HepG2 (cell line): ENCODE data around the gene HELB. TPM values are rescaled to one million over a fixed set of nuclear protein-coding genes. Genes with fewer than 3 reads are reported as not detected.

Experiments used
- BRF2 ChIP-seq: sonication (generic); formaldehyde crosslinking; IDR thresholded peaks from 2 replicates; pipeline ENCODE4 v1.8.1; 2022; ENCODE audit warnings: mild to moderate bottlenecking, missing genetic modification reagents
- FOXA3 ChIP-seq: IDR thresholded peaks from 2 replicates; pipeline ENCODE4 v1.6.1; 2016; ENCODE audit warnings: missing genetic modification reagents, missing compliant biosample characterization
- FOXP1 ChIP-seq, 2 experiments: fragments of 450-650 bp in 1 of 2; IDR thresholded peaks; 2 replicates each; pipeline ENCODE4 v1.6.1; 2017 to 2018; ENCODE audit warnings: antibody characterized with exemption in 1 of 2
- HIC2 ChIP-seq: sonication (generic); formaldehyde crosslinking; IDR thresholded peaks from 2 replicates; pipeline ENCODE4 v1.9.0; 2022; ENCODE audit warnings: low read depth, missing genetic modification reagents
- HIVEP1 ChIP-seq: sonication (generic); formaldehyde crosslinking; IDR thresholded peaks from 2 replicates; pipeline ENCODE4 v1.4.0; 2020; ENCODE audit warnings: mild to moderate bottlenecking, missing genetic modification reagents
- HOXA5 ChIP-seq: sonication (generic); formaldehyde crosslinking; IDR thresholded peaks from 2 replicates; pipeline ENCODE4 v1.4.0; 2020; ENCODE audit warnings: missing genetic modification reagents
- IKZF5 ChIP-seq: IDR thresholded peaks from 2 replicates; pipeline ENCODE4 v1.6.1; 2018; ENCODE audit warnings: missing genetic modification reagents, mild to moderate bottlenecking, missing compliant biosample characterization
- MAF1 ChIP-seq: sonication (generic); formaldehyde crosslinking; IDR thresholded peaks from 2 replicates; pipeline ENCODE4 v1.5.0; 2020; ENCODE audit warnings: missing genetic modification reagents, borderline replicate concordance
- NKX3-1 ChIP-seq: sonication (generic); formaldehyde crosslinking; IDR thresholded peaks from 2 replicates; pipeline ENCODE4 v1.5.0; 2020; ENCODE audit warnings: missing genetic modification reagents
- SALL1 ChIP-seq: sonication (generic); formaldehyde crosslinking; IDR thresholded peaks from 2 replicates; pipeline ENCODE4 v1.8.0; 2022; ENCODE audit warnings: mild to moderate bottlenecking, missing genetic modification reagents
- SKIL ChIP-seq: sonication (generic); formaldehyde crosslinking; IDR thresholded peaks from 2 replicates; pipeline ENCODE4 v1.8.0; 2022; ENCODE audit warnings: missing genetic modification reagents, mild to moderate bottlenecking, moderate library complexity, borderline replicate concordance
- TRAFD1 ChIP-seq: sonication (generic); formaldehyde crosslinking; IDR thresholded peaks from 2 replicates; pipeline ENCODE4 v1.5.1; 2020; ENCODE audit warnings: missing genetic modification reagents, mild to moderate bottlenecking, borderline replicate concordance
- ZFAT ChIP-seq: sonication (generic); formaldehyde crosslinking; conservative IDR thresholded peaks from 2 replicates; pipeline ENCODE4 v1.8.1; 2023; ENCODE audit warnings: missing genetic modification reagents, inconsistent platforms
- ZFP36L1 ChIP-seq: sonication (generic); formaldehyde crosslinking; IDR thresholded peaks from 2 replicates; pipeline ENCODE4 v1.8.0; 2022; ENCODE audit warnings: mild to moderate bottlenecking, missing genetic modification reagents, moderate library complexity
- ZFP36L2 ChIP-seq: sonication (generic); formaldehyde crosslinking; IDR thresholded peaks from 2 replicates; pipeline ENCODE4 v1.4.0; 2020; ENCODE audit warnings: missing genetic modification reagents
- ZNF326 ChIP-seq: sonication (generic); formaldehyde crosslinking; IDR thresholded peaks from 2 replicates; pipeline ENCODE4 v1.4.0; 2020; ENCODE audit warnings: missing genetic modification reagents, borderline replicate concordance
- ZNF460 ChIP-seq: sonication (generic); formaldehyde crosslinking; IDR thresholded peaks from 2 replicates; pipeline ENCODE4 v1.5.1; 2020; ENCODE audit warnings: missing genetic modification reagents, mild to moderate bottlenecking, borderline replicate concordance
- ZNF703 ChIP-seq: sonication (generic); formaldehyde crosslinking; IDR thresholded peaks from 2 replicates; pipeline ENCODE4 v1.5.1; 2020; ENCODE audit warnings: missing genetic modification reagents, mild to moderate bottlenecking, moderate library complexity, borderline replicate concordance
- ZNF839 ChIP-seq: sonication (generic); formaldehyde crosslinking; IDR thresholded peaks from 2 replicates; pipeline ENCODE4 v1.4.0; 2020; ENCODE audit warnings: missing genetic modification reagents, mild to moderate bottlenecking, borderline replicate concordance
- ZNF878 ChIP-seq: sonication (generic); formaldehyde crosslinking; IDR thresholded peaks from 2 replicates; pipeline ENCODE4 v1.8.1; 2023; ENCODE audit warnings: mild to moderate bottlenecking, missing genetic modification reagents, moderate library complexity
- polyA plus RNA-seq, 8 experiments: library from polyadenylated mRNA; depleted of rRNA in 3 of 8; stranded (reverse) in 7 of 8; unstranded in 1 of 8; fragments of >200 nt; fragmentation: Illumina TruSeq in 4 of 8; extraction: Trizol in 4 of 8; gene quantifications; 2 replicates each; pipeline versions ENCODE4 v1.2.1 to v1.2.3, GENCODE V29; 2011 to 2016; ENCODE audit warnings: low read depth in 4 of 8, missing spikeins in 1 of 8, mixed read lengths in 1 of 8; ENCODE audit not compliant: insufficient read depth in 1 of 8
- total RNA-seq, 5 experiments: library from RNA; depleted of rRNA; stranded (reverse); fragments of >200 nt; fragmentation: Illumina TruSeq; extraction: Trizol; gene quantifications; 2 replicates each; pipeline ENCODE4 v1.2.3, GENCODE V29; 2016; ENCODE audit warnings: low read depth in 1 of 5

HELB gene
- total and polyA plus RNA-seq, 2 of the 13 experiments (the other 11 are each of a cell fraction or from before 2014, with no cell fraction given), result 1.7 to 3.7 TPM

GRCh38 chr12:66301944-66302826 is at the start of gene HELB (continued):
- TF ChIP-seq TRAFD1 (CRISPR knock-in tag), result no peak
- TF ChIP-seq HIVEP1, result peak; percentile 80
- no peak for TF ChIP-seq ZFAT (CRISPR knock-in tag)
- TF ChIP-seq FOXA3 (CRISPR knock-in tag), result peak; percentile 48
- peak; percentile 49; the same call in 1 of the 2 replicates for TF ChIP-seq ZNF878 (CRISPR knock-in tag)
- TF ChIP-seq ZFP36L2 (CRISPR knock-in tag), result no peak
- TF ChIP-seq MAF1 (CRISPR knock-in tag), result 0 out of 2 replicates have a peak, but pooled peaks have one; percentile 34
- TF ChIP-seq ZNF326 (CRISPR knock-in tag), result no peak
- TF ChIP-seq NKX3-1 (CRISPR knock-in tag), result 0 out of 2 replicates have a peak, but pooled peaks have one; percentile 21
- peak; percentile 87; the same call in 1 of the 2 replicates for TF ChIP-seq HOXA5 (CRISPR knock-in tag)
- TF ChIP-seq HIC2 (CRISPR knock-in tag), result no peak
- no peak; the same call in 1 of the 2 replicates for TF ChIP-seq SKIL
- TF ChIP-seq FOXP1 (IDR thresholded peaks at IDR 0.05), result no peak
- TF ChIP-seq FOXP1 (CRISPR knock-in tag; IDR thresholded peaks at IDR 0.05), result no peak
- TF ChIP-seq BRF2 (CRISPR knock-in tag), result no peak
- 0 out of 2 replicates have a peak, but pooled peaks have one; percentile 52 for TF ChIP-seq ZFP36L1 (CRISPR knock-in tag)
- TF ChIP-seq ZNF460 (CRISPR knock-in tag), result no peak
- no peak for TF ChIP-seq ZNF703 (CRISPR knock-in tag)
- TF ChIP-seq SALL1 (CRISPR knock-in tag), result peak; percentile 77
- peak; percentile 71; the same call in 1 of the 2 replicates for TF ChIP-seq IKZF5 (CRISPR knock-in tag)
- TF ChIP-seq ZNF839 (CRISPR knock-in tag), result no peak
